HG03095 (cell line): ENCODE measurements around the gene TTLL7.
"Not testable (repeated sequence)": the region's sequence is repeated elsewhere in the genome, so short reads cannot be mapped to it uniquely, and the experiment has no call there.

Experiments
- ATAC-seq: cut with Tn5 transposase; IDR thresholded peaks from one replicate; pipeline ENCODE4 v1.9.1; 2021; ENCODE audit warnings: moderate library complexity; ENCODE audit not compliant: unreplicated experiment

Gene TTLL7

DNA sequence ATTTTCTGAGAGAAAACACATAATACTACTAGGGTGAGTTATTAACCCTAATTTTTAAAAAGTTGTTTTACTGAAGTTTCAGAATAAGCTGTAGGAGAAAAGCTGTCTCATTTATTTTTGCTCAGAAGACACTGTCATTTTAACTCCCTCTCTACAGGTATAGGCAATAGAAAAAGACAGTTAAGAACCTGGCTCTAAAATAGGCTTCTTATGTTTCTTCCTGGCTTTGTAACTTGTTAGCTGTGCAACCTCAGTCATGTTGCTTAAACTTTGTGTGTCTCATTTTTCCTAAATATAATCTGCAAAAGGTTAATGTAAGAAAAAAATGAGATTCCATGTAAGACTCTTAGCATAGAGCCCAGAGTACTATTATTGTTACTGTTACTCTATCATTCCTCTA is 64.4 kb downstream of the TTLL7 start:
- ATAC-seq, result no peak

DNA sequence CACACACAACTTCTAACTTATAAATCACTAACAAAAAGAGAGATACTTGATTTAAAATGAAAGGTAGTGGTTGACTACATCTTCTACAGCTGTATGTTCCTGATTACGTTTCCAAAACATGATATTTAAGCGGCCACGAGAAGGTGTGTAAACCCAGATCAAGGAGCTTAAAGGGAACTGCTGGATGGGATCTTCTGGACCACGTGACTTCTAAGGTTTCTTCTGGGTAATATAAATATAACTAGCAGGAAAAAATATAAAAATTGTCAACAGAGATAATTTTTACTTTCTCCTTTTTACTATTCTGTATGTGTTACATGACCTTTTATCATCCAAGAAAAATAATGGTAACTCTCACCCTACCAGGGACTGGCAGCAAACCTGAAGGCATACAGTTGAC is 66.2 kb downstream of the TTLL7 start:
- no peak for ATAC-seq

DNA sequence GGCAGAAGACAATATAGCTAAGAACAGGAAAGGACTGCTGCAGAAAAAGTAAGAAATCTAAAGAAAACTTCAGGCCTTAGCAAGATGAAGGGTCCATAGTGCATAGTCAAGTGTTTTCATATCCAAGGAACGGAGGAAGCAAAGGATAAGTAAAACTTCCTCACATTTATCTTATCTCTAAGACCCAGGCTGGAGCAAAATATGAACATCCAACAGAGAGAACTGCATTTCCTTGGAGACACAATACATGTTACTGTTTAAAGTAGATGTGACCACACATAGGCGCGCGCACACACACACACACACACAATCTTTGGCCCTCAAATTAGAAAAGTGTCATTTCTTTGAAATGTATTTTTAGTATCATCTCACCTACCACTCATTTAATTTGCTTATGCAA is 66.7 kb downstream of the TTLL7 start:
- no peak for ATAC-seq

DNA sequence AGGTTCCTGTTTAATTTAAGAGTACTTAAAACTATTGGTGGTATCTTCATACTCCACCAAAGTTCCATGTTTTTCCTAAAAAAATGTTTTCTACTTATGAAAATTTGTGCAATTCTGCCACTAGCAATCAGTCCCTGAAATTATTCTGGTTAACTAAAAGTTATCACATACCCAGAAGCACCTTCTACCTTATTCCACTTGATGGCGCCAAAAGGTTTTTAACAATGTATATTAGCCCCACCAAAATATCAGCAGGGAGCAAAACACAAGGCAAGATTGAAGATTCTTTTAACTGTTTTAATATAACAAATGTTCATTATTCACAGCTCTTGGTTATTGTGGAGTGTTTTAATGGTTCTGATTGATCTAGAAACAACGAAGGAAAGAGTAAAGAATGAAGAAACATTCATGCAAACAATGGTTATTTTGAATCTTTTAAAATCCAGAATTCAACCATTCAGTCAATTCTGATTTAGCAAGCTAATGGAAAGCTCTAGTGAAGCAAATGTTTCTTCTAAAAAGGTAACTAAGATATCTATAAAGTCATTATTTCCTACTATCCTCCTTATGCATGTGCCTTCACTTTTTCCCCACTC is 67.2 kb downstream of the TTLL7 start:
- ATAC-seq, result no peak

DNA sequence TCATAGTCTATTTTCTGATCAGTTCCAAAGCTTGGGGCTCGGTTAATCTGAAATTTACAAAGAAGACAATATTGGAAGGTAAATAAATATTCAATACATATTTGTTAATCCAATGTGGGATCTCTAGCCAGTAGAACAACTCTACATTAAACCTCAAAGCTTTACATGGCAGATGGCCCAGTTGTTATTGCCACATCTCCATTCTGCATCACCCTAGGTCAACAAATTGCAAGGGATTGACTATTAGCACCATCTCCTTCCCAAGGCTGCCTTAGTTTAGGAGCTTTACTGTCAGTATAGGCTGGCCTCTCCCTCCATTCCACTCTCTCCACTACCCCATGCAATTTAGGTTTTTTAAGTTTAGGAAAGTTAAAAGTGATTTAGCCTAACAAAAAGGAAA is 69.7 kb downstream of the TTLL7 start:
- ATAC-seq, result no peak

DNA sequence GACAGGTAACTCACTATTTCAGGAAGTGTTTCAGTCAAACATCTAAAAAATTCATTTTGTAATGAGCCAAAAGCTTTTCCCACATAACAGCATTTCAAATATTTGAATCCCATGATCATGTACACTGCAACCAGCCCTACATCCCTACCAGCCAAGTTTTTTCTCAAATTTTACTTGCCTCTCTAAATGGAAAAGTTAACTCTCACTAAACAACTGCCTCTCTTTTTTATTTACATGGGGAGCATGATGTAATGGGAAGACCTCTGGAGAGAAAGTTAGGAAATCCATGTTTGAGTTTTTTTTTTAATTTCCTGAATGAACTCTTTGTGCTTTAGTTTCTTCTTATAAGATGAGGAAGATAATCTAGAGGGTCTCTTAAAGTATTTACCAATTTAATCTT is 70.5 kb downstream of the TTLL7 start:
- ATAC-seq, result no peak

DNA sequence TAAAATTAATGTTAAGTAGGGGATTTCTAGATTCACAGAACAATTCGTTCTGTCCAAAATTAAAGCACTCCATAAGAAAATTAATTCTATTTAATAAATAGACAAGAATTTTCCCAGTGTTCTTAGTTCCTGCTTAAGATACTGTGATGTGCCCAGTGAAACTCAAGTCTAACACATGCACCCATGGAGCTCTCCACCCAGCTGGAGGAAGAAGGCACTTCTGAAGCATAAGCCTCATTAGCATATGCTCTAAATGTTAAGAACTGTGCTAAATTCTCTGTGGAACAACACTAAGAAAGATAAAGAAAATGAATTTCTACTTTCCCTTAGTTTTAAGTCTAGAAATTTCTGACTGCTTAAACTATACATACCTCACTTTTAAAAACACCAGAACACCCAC is 71.2 kb downstream of the TTLL7 start:
- ATAC-seq, result no peak

DNA sequence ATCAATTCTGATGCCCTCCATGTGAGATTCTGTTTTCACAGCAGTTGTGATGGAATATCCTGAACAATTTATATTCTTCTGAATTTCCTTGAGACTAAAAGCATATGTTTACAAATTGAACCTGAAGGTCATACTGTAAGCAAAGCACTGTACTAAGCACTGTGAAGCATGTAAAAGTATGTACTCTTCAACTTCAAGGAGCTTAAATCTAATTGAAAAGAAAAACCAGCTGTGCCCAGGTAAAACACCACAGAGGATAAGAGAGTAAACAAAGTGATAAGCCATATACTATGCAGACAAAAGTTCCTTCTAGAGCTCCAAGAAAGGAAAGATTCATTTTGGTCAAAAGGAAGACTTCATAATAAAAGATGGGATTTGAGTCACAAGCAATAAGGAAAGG is 71.9 kb downstream of the TTLL7 start:
- no peak for ATAC-seq

DNA sequence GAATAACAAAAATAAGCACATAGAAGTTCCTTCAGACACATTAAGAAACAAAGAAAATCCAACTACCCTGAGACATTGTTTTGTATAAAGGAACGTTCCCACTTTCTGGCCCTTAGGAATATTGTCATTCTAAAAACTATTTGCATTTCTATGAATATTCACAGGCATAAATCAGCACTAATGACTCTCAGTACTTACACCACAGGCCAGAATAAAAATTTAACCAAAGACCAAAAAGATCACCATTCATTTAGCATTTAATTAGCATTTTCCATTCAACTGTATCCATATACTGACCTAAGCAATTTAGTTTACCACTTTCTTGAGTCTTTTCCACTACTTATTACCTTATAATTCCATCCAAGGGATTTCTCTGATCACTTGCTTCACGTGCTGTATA is 75.4 kb downstream of the TTLL7 start:
- ATAC-seq, result no peak

DNA sequence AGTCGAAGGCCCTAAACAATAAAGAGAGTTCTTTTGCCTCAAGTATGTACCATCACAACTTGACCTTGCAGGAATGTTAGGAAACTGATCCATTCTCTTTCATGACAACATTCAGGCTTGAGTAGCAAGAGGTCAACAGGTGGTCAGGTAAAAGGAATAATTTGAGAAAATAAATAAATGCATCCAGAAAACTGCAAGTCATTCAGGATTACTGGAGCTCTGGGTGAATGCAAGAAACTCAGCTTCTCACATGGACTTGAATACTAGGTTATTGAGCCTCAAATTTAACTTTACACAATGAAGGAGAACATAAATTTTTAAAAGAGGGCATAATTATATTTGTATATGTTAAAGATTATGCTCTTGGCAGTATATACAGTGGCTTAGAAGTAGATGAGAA is 76.5 kb downstream of the TTLL7 start:
- no peak for ATAC-seq

DNA sequence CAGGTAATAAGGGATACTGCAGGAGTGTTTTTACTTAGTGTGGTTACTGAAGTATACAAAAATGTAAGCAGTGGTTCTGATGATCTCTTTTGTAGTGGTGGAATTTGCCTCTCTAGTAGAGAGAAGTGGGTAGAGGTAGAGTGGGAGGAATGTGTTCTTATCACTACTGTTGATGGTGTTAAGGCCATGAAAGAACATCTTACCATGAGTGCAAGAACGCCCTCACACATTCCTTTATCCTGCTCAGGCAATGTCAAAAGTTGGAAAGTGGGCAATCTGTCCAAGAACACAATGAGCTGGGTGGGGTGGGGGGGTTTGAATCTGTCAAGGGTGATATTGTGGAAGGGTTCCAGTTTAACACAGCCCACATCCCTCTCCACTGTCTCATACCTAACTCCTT is 78.6 kb downstream of the TTLL7 start:
- ATAC-seq, result no peak

DNA sequence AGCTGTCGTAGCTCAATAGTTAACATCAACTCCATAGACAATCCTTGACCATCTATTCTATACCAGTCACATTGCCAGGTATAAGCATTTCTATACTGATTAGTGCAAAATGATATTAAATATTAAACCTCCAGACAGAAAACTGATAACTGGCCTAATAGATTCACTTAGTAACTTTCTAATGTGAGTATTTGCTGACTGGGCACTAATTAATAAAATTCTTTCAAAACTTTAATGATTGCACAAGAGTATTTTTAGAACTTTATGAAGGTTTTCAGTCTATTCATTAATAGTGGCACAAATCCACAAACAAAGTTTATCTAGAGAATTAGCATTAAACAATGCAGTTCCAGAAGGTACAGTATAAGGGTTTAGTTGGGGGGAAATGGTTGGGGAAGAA is 79.1 kb downstream of the TTLL7 start:
- ATAC-seq, result no peak

DNA sequence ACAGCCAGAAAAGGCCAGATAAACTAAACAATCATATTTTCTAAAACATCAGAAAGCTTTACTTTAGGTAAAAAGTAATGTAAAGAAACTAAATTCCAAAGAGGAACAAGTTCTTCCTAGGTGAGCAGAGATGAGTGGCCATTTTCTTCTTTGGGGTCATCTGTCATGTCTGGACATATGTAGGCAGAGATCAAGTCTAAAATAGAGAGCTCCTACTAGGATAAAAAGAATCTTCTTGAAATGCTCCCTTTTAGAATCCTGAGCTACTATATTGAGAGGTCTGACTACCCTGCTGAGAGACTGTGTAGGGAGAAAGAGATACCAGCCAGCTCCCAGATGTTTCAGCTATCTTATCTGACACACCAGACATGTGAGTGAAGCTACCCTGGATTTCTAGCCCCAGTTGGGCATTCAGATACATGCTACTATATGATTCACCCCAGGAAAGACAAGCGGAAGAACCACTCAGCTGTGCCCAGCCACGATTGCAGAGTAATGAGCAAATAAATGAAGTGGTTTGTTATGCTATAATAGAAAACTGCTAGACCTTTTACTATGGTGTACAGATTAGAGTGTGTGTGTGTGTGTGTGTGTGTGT is 80.1 kb downstream of the TTLL7 start:
- ATAC-seq, result no peak

DNA sequence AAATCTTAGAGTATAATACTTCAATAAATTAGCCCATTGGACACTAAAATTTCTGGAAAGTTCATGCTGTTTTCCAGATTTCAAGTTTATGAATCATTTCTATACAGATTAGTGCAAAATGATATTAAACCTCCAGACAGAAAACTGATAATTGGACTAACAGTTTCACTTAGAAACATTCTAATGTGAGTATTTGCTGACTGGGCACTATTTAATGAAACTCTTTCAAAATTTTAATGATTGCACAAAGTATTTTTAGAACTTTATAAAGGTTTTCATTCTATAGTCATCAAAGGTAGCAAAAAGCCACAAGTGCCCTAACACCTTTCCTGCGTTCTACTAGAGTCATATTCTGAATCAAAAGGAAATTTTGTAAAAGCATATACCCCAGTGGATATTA is 81.0 kb downstream of the TTLL7 start:
- ATAC-seq, result no peak

DNA sequence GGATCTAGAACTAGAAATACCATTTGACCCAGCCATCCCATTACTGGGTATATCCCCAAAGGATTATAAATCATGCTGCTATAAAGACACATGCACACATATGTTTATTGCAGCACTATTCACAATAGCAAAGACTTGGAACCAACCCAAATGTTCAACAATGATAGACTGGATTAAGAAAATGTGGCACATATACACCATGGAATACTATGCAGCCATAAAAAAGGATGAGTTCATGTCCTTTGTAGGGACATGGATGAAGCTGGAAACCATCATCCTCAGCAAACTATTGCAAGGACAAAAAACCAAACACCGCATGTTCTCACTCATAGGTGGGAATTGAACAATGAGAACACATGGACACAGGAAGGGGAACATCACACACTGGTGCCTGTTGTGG is 82.8 kb downstream of the TTLL7 start:
- not testable (repeated sequence) for ATAC-seq

DNA sequence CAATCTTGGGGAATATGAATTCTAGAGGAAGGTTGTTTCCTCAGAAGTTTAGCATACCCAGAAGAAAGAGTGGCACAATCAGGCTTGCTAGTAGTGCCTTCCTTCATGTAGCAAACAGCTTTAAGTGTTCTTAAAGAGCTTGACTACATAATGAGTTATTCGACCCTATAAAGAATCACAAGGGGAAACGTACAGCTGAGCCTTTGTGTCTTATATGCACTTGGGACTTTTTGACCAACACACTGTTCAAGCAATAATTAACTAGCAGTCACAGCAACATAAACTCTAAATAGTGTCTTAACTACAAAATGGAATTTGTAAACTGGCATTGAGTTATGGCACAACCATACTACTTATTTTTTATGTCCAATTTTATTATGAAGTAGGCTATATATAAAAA is 86.1 kb downstream of the TTLL7 start:
- ATAC-seq, result no peak

DNA sequence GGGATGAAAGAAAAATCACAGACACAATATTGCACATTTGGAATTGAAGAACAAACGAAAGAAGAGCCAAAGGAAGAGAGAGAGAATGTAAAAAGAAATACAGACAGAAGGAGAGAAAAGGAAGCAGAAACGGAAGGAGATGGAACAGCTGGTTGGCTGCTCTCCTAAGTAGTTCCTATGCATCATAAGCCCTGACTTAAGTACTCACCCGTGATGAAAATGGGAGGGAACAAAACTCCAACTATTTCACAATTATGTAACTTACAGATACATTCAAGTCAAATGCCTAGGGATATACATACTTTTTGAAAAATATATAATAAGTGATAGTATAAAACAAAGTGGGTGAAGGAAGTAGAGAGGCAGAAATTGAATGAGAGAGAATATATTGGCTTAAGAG is 88.5 kb downstream of the TTLL7 start:
- ATAC-seq, result no peak

DNA sequence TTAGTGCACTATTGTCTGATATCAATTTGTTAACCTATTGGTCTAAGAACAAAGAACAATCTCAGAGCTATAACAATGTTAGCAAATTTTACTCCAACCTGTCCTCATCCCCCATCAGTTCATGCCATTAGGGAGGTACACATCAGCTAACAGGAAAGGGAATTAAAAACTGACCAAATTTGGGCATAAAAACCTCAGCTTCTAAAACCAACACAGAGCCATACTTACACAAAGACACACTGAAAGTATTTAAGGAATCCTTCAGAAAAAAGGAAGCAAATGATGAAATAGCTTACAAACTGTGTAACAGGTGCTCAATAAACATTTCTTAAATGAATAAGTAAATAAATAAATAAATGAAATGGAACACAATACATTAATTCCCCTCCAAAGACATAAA is 89.2 kb downstream of the TTLL7 start:
- no peak for ATAC-seq

DNA sequence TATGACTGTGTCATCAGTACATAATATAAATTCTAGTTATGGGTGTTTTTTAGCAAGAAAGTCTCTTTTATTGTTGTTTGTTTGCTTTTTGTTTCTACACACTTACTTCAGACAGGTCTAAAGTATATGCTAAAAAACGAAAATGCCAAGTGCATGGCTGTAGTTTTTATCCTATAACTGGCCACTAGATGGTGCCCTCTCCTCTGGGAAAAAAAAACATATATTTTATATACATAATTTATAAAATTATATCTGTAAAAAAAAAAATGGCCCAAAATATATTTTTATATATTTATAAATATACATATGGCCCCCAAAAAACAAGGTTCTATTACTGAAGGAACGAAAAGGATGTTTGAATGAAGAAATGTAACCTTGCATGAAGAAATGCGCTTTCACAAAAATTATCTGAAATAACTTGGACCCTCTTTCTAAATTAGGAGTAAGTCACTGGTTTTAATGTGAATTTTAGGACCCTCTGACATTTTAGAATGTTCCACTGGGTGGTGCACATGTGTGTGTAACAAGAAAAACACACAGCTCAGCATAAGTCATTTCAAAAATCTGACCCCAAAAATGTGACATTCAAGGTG is 93.5 kb downstream of the TTLL7 start:
- no peak for ATAC-seq

DNA sequence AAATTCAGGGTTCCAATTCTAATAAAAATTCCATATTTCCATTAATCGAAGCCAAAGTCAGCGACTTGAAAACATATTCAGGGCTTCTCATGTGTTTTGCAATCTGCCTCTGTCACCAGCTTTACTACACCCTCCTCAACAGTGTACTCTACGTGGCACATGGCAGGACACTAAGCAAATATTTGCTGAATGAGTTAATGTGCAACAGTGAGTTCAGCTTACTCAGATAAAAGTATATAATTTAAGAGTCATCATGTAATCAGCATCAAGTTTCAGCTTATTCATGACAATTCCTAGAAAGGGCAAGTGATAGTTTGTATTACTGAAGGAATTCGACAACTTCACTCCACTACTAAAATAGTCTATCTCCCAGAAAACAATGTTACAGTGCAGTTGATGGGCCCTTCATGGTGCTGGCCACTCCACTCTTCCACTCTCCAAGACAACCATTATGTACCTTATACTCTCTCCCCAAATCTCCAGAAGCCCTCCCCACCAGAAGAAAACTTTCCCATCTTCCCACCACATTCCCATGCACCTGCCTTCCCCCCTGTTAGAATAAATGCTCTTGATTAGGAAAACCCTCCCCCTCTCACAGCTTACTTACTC is 97.3 kb downstream of the TTLL7 start:
- no peak for ATAC-seq

DNA sequence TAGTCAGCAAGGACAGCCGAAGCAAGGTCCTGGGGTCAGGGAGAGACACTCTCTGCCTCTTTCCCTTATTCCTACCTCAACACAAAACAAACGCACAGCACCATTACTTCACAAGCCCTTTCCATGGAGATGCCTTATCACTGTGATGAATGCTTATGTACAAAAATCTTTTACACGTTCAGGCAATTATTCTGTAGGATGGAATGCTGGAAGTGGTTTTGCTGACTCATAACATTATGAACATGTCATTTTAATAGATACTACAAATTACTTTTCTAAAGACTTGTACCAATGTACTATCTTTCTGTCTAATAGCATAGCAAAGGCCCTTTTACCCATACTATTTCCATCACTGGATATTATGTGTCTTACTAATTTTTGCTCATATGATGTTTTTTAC is 98.4 kb downstream of the TTLL7 start:
- ATAC-seq, result no peak

DNA sequence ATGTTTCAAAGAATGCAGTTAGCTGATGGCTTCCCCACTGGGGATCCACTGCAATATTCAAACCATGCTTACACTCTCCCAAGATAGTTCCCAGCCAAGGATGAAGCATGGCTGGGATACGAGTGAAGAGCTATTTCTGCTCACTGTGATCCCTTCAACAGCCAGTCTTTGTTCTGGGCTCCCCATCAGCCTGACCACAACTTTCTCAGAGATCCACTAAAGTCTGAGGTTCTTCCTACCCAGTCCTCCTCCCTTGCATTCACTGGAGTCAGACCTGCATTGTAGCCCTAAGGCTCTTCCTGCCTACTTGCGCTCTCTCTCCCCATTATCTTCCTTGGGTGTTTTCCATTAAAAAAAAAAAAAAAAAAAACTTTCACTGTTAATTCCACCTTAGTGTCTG is 101.4 kb downstream of the TTLL7 start:
- ATAC-seq, result no peak

DNA sequence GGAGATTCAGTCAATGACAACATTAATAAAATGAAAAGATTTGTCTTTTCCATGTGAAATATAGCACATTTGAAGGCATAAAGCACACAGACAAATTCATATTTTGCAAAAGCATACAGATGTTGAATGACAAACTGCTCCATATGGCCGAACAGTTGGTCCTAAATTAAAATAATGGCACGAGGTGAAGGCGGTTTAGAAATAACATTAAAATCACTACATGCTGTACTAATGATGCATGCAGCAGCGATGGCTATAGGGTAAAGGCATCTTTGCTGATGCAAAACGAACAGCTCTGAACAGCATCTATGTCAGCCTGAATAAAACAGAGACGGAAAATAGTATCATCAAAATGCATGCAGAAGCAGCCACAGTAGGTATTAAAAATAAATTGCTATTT is 102.6 kb downstream of the TTLL7 start:
- ATAC-seq, result no peak
